Brain microvascular endothelial cell (primary cell): Measurements from ENCODE around the gene FNDC7.

ENCODE experiments used
- DNase-seq: peaks from one replicate; pipeline ENCODE4 v3.0.0-alpha.2; 2020
- H3K27ac ChIP-seq: fragments of 250-450 bp; sonication (Bioruptor Pico); 2 replicates; pipeline ENCODE4 v1.5.1; 2020; ENCODE audit warnings: mild to moderate bottlenecking, moderate library complexity
- H3K27me3 ChIP-seq: fragments of 250-450 bp; sonication (Bioruptor Pico); replicated peaks from 2 replicates; pipeline ENCODE4 v1.5.1; 2020; ENCODE audit warnings: mild to moderate bottlenecking
- H3K36me3 ChIP-seq: fragments of 250-450 bp; sonication (Bioruptor Pico); replicated peaks from 2 replicates; pipeline ENCODE4 v1.5.1; 2020; ENCODE audit warnings: mild to moderate bottlenecking
- H3K4me3 ChIP-seq: 2 replicates; pipeline ENCODE4 v1.5.1; 2011; ENCODE audit warnings: low read depth, mild to moderate bottlenecking, control low read depth, low read length, moderate library complexity
- CTCF ChIP-seq: IDR thresholded peaks from 2 replicates; pipeline ENCODE4 v1.5.1; 2011; ENCODE audit warnings: low read depth, mild to moderate bottlenecking, moderate library complexity, low read length, control low read depth, inconsistent platforms; ENCODE audit errors: missing control alignments
- in situ Hi-C: cut with HindIII; loops from 2 replicates; pipeline ENCODE4 v1.10.0; 2017; ENCODE audit warnings: low sequenced_read_pairs, low pct_ligation_motif_present

FNDC7 gene

GRCh38 chr1:108716437-108717230 lies 3.9 kb downstream of the FNDC7 start:
- DNase-seq = peak; percentile 47
- Histone ChIP-seq H3K27ac (no peak overlapping the region), H3K36me3 (no peaks in the 10 kb centered on the region), H3K4me3 (no peak overlapping the region), H3K27me3 (no peaks in the 10 kb centered on the region)
- in situ Hi-C loops = no loop called here
- no peak for TF ChIP-seq CTCF

GRCh38 chr1:108717774-108718316 lies 5.1 kb downstream of the FNDC7 start:
- TF ChIP-seq CTCF = no peak
- DNase-seq = no peak
- no peak overlapping the region for H3K27ac ChIP-seq

GRCh38 chr1:108718927-108719655 lies 6.4 kb downstream of the FNDC7 start:
- in situ Hi-C loops = no loop called here
- Histone ChIP-seq H3K4me3 (no peak overlapping the region), H3K27me3 (no peaks in the 10 kb centered on the region), H3K36me3 (no peaks in the 10 kb centered on the region), H3K27ac (peak overlapping the region; percentile 81)
- peak; percentile 22 for DNase-seq
- TF ChIP-seq CTCF = no peak

More at GRCh38 chr1:108717774-108718316, 5.1 kb downstream of the FNDC7 start:
- no peak overlapping the region for H3K4me3 ChIP-seq
- in situ Hi-C loops = no loop called here
- no peaks in the 10 kb centered on the region for H3K36me3 ChIP-seq
- no peaks in the 10 kb centered on the region for H3K27me3 ChIP-seq

GRCh38 chr1:108719656-108720435 lies 7.1 kb downstream of the FNDC7 start:
- Histone ChIP-seq H3K27ac (peak overlapping the region; percentile 81), H3K36me3 (no peaks in the 10 kb centered on the region), H3K4me3 (no peak overlapping the region), H3K27me3 (no peaks in the 10 kb centered on the region)
- peak; percentile 95 for DNase-seq
- TF ChIP-seq CTCF = no peak
- in situ Hi-C loops = no loop called here

- Histone ChIP-seq H3K27me3 (no peaks in the 10 kb centered on the region), H3K36me3 (no peaks in the 10 kb centered on the region), H3K27ac (no peak overlapping the region), H3K4me3 (no peak overlapping the region)
- in situ Hi-C loops = no loop called here
- TF ChIP-seq CTCF = no peak
- DNase-seq = no peak
Measured at GRCh38 chr1:108722292-108722691, 9.6 kb downstream of the FNDC7 start.
